CD4-positive, alpha-beta T cell (primary cell): ENCODE data around the gene ST6GALNAC3. TPM values are rescaled to one million over a fixed set of nuclear protein-coding genes. Genes with fewer than 3 reads are reported as not detected.

Experiments
- ATAC-seq: fragments of 200-7000 bp; cut with Tn5 transposase; one replicate; pipeline ENCODE4 v1.10.0; 2022; ENCODE audit warnings: mild to moderate bottlenecking; ENCODE audit not compliant: poor library complexity
- CTCF ChIA-PET: fragments of 350-600 bp; sonication (Branson Sonifier 250); formaldehyde crosslinking; loops from one replicate; lab custom pipeline; 2021; ENCODE audit warnings: antibody characterized with exemption, inconsistent platforms; lab: Charles Lee
- POLR2A ChIA-PET: fragments of 350-600 bp; sonication (Branson Sonifier 250); formaldehyde crosslinking; loops from one replicate; lab custom pipeline; 2021; ENCODE audit warnings: antibody characterized with exemption, inconsistent platforms; lab: Charles Lee
- DNase-seq, 14 experiments: peaks; one replicate each; pipeline ENCODE4 v3.0.0-alpha.2; 2013 to 2020; ENCODE audit warnings: mixed read lengths in 2 of 14
- H3K27ac ChIP-seq, 2 donors: one replicate each; pipeline versions ENCODE4 v1.5.1 to v1.7.0; 2013; ENCODE audit warnings: low read length in 2 of 2, low read depth in 1 of 2, mild to moderate bottlenecking in 1 of 2
- H3K27me3 ChIP-seq, 2 experiments: 1 replicate in 1 of 2; 2 replicates in 1 of 2; pipeline versions ENCODE4 v1.6.1 to v1.7.0; 2013; ENCODE audit warnings: low read length in 2 of 2, control low read depth in 1 of 2, mild to moderate bottlenecking in 1 of 2, moderate library complexity in 1 of 2; ENCODE audit not compliant: insufficient read depth in 2 of 2, control insufficient read depth in 1 of 2
- H3K36me3 ChIP-seq: one replicate; pipeline ENCODE4 v1.6.1; 2013; ENCODE audit warnings: low read length, control low read depth; ENCODE audit not compliant: insufficient read depth
- H3K4me1 ChIP-seq: one replicate; pipeline ENCODE4 v1.6.1; 2013; ENCODE audit warnings: low read length, control low read depth; ENCODE audit not compliant: insufficient read depth
- H3K4me3 ChIP-seq: one replicate; pipeline ENCODE4 v1.5.1; 2013; ENCODE audit warnings: mild to moderate bottlenecking, low read length, moderate library complexity
- H3K9me3 ChIP-seq, 2 experiments: 1 replicate in 1 of 2; 2 replicates in 1 of 2; pipeline versions ENCODE4 v1.6.1 to v1.7.0; 2013; ENCODE audit warnings: low read length in 2 of 2, mild to moderate bottlenecking in 2 of 2, control low read depth in 1 of 2, moderate library complexity in 1 of 2; ENCODE audit not compliant: control insufficient read depth in 1 of 2, insufficient read depth in 1 of 2
- H3K27ac Mint-ChIP-seq: one replicate; pipeline ENCODE4 v1.8.0; 2020; ENCODE audit warnings: mixed read lengths
- H3K27me3 Mint-ChIP-seq: one replicate; pipeline ENCODE4 v1.8.0; 2021; ENCODE audit warnings: mixed read lengths
- H3K36me3 Mint-ChIP-seq: one replicate; pipeline ENCODE4 v1.8.0; 2021; ENCODE audit warnings: low read depth, mixed read lengths
- H3K4me1 Mint-ChIP-seq: one replicate; pipeline ENCODE4 v1.8.0; 2021; ENCODE audit warnings: low read depth, mixed read lengths
- H3K4me3 Mint-ChIP-seq: one replicate; pipeline ENCODE4 v1.8.0; 2020; ENCODE audit warnings: mild to moderate bottlenecking, mixed read lengths
- H3K9me3 Mint-ChIP-seq: one replicate; pipeline ENCODE4 v1.8.0; 2020; ENCODE audit warnings: mixed read lengths
- CTCF ChIP-seq: fragments of 200-600 bp; IDR thresholded peaks from one replicate; pipeline ENCODE4 v1.8.0; 2022; ENCODE audit warnings: antibody characterized with exemption, mild to moderate bottlenecking
- intact Hi-C, 2 experiments: fragments of 100-400 bp; cut with DNase I in 1 of 2; cut with micrococcal nuclease in 1 of 2; formaldehyde crosslinking; loops; one replicate each; pipeline versions ENCODE4 v1.15.1 to v1.9.0; 2023 to 2025; cut with DNase I, micrococcal nuclease
- total RNA-seq, 174 experiments: library from RNA in 2 of 174; stranded (reverse) in 2 of 174; gene quantifications; one replicate each; pipeline ENCODE4 v1.2.3 and lab custom pipeline; 2021 to 2026

The ST6GALNAC3 gene
- total RNA-seq, 2 experiments from 2014 or later, result 0.77 to 1.3 TPM

DNA sequence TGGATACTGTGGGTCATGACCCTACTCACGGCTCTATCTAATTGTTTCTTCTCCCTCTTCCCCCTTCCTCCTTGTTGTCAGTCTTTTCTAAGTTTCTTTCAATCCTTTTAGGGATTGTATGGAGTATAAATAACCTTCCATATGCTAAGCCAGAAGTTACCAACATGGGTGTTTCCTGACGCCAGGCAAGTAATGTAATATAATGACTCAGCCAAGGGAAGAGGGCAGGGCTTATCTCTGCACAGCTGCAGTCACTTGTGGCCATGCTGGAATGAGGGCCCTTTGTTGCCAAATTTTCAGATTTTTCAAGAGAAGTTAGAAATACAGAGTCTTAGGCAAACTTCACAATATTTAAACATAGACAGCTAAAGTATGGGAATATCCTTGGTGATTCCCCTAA, 194.6 kb downstream of the ST6GALNAC3 start:
- Histone ChIP-seq H3K9me3 (no peaks in the 10 kb centered on the region), H3K27me3 (no peaks in the 10 kb centered on the region), H3K27ac (no peak overlapping the region), H3K4me1 (peaks cover 40% of the 10 kb centered on the region), H3K36me3 (no peaks in the 10 kb centered on the region), H3K4me3 (no peak overlapping the region)
- ChIA-PET POLR2A (interaction anchor here (1.5 kb wide), 1 partner anchor 21 kb away, joined by 6 read pairs; no protein-coding TSS in a partner anchor), CTCF (no interaction called here)
- no peak for TF ChIP-seq CTCF
- Mint-ChIP-seq H3K4me3 (peak overlapping the region; percentile 50), H3K27me3 (no peaks in the 10 kb centered on the region), H3K36me3 (no peaks in the 10 kb centered on the region), H3K9me3 (no peaks in the 10 kb centered on the region), H3K27ac (peak overlapping the region; percentile 77), H3K4me1 (peaks cover 70% of the 10 kb centered on the region)
- ATAC-seq, result peak; percentile 25
- DNase-seq, result peak in 2 of 14 experiments; percentile 40 to 44
- intact Hi-C loops, result loop anchor here in 1 of 2 experiments (5.0 kb wide), 1 partner anchor 33 kb away; no protein-coding TSS in a partner anchor

- no peaks in the 10 kb centered on the region for H3K9me3 Mint-ChIP-seq
- no peak overlapping the region for H3K27ac Mint-ChIP-seq
- Histone ChIP-seq H3K4me3 (no peak overlapping the region), H3K4me1 (peaks cover 16% of the 10 kb centered on the region), H3K36me3 (no peaks in the 10 kb centered on the region), H3K9me3 (no peaks in the 10 kb centered on the region), H3K27me3 (no peaks in the 10 kb centered on the region), H3K27ac (no peak overlapping the region)
- ATAC-seq, result no peak
- POLR2A ChIA-PET, result no interaction called here
- intact Hi-C loops, result no loop called here
- no peak for TF ChIP-seq CTCF
- no peaks in the 10 kb centered on the region for H3K36me3 Mint-ChIP-seq
- no peak for DNase-seq
- CTCF ChIA-PET, result no interaction called here
- H3K4me3 Mint-ChIP-seq, result no peak overlapping the region
- peaks cover 25% of the 10 kb centered on the region for H3K4me1 Mint-ChIP-seq
- no peaks in the 10 kb centered on the region for H3K27me3 Mint-ChIP-seq
Observed at GRCh38 chr1:76274302-76274701, 199.8 kb downstream of the ST6GALNAC3 start.

DNA sequence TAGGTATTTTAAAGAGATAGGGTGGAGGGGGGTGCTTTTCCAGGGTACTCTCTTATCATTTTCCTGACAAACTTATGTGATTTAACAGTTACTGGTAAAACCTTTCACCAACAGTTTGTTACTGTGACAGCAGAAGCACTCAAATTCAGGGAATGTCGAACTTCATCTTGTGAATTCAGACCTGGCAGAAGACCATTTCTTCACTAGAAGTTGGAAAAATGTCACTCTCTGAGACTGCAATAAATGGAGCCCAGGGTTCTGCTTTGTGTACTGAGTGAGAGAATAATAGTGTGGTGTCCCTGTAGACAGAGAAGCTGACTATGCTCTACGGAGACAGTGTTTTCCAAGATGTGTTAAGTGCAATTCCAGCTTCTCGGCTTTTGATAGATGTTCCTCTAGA, 200.2 kb downstream of the ST6GALNAC3 start:
- Histone ChIP-seq H3K9me3 (no peaks in the 10 kb centered on the region), H3K4me1 (peaks cover 12% of the 10 kb centered on the region), H3K27ac (no peak overlapping the region), H3K36me3 (no peaks in the 10 kb centered on the region), H3K4me3 (no peak overlapping the region), H3K27me3 (no peaks in the 10 kb centered on the region)
- no peak for DNase-seq
- H3K27me3 Mint-ChIP-seq, result no peaks in the 10 kb centered on the region
- H3K27ac Mint-ChIP-seq, result no peak overlapping the region
- no peaks in the 10 kb centered on the region for H3K36me3 Mint-ChIP-seq
- H3K4me1 Mint-ChIP-seq, result peaks cover 21% of the 10 kb centered on the region
- H3K9me3 Mint-ChIP-seq, result no peaks in the 10 kb centered on the region
- intact Hi-C loops, result no loop called here
- H3K4me3 Mint-ChIP-seq, result no peak overlapping the region
- no peak for TF ChIP-seq CTCF
- ChIA-PET CTCF (no interaction called here), POLR2A (no interaction called here)
- ATAC-seq, result no peak
